Stimulated activated naive CD8-positive, alpha-beta T cell treated with anti-CD3 and anti-CD28 coated beads, Interleukin-15, Interleukin-2, amounts not matched to agents 100 U/mL and 50 U/mL, for 24 hours (primary cell): ENCODE data around the gene SCARB1.
"Not testable (repeated sequence)": the region's sequence is repeated elsewhere in the genome, so short reads cannot be mapped to it uniquely, and the experiment has no call there.

Experiments
- ATAC-seq: fragments of 150-1000 bp; cut with Tn5 transposase; one replicate; pipeline ENCODE4 v1.10.0; 2021
- DNase-seq: peaks from one replicate; pipeline ENCODE4 v3.0.0; 2021

SCARB1 gene, protein sequence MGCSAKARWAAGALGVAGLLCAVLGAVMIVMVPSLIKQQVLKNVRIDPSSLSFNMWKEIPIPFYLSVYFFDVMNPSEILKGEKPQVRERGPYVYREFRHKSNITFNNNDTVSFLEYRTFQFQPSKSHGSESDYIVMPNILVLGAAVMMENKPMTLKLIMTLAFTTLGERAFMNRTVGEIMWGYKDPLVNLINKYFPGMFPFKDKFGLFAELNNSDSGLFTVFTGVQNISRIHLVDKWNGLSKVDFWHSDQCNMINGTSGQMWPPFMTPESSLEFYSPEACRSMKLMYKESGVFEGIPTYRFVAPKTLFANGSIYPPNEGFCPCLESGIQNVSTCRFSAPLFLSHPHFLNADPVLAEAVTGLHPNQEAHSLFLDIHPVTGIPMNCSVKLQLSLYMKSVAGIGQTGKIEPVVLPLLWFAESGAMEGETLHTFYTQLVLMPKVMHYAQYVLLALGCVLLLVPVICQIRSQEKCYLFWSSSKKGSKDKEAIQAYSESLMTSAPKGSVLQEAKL

GRCh38 chr12:124863416-124864325, at the start of gene SCARB1:
TSS of gene SCARB1 (minus strand) at chr12:124863864. CDS start at chr12:124863720, 144 bp downstream.
- peak; percentile 88 for ATAC-seq
- peak; percentile 87 for DNase-seq

- ATAC-seq, DNase-seq: not testable (repeated sequence)
Observed at GRCh38 chr12:124912529-124913287, 49.0 kb upstream of the SCARB1 start.

DNA sequence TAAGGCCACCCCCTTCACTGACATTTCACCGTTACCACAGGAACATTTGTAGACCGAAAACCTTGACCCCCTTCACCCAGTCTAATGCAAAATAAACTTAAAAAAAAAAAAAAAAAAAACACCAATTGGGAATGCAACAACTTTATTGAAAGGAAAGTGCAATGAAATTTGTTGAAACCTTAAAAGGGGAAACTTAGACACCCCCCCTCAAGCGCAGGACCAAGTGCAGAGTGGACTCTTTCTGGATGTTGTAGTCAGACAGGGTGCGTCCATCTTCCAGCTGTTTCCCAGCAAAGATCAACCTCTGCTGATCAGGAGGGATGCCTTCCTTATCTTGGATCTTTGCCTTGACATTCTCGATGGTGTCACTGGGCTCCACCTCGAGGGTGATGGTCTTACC, 47.9 kb upstream of the SCARB1 start:
- ATAC-seq, DNase-seq: not testable (repeated sequence)

DNA sequence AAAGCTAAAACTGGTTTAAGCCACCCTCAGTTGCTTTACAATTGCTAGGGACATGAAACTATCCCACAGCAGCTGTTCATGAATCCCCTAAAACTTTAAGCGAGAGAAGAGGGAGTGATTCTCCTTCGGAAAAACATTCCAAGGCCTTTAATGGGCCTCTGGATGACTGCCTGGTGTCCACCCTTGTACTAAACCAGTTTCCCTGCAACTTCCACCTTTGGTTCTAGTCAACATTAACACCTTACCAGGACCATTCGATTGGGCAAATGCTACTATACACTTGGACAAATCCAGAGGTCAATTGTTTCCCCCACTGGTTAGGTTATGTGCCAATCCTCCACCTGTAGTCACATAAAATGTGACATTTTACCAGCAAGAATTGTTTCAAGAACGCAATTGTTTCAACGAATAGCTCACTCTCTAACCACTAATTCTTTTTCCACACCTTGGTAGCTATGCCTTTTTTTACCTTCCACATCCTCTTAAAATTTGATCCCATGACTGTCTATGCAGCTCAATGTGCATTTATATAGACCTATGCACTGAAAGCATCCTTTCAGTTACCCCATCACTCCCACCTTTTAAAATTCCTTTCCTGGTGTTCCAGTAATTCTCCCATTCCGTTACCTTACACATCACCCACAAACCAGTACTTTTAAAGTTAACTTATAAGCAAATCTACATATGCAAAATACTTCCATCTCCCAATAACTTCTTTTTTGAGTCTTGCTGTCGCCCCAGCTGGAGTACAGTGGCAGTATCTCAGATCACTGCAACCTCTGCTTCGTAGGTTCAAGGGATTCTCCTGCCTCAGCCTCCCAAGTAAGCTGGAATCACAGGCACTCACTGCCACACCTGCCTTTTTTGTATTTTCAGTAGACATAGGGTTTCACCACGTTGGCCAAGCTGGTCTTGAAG, 47.2 kb upstream of the SCARB1 start:
- DNase-seq: no peak
- ATAC-seq: no peak

- no peak for DNase-seq
- no peak for ATAC-seq
Observed at GRCh38 chr12:124909831-124910560, 46.3 kb upstream of the SCARB1 start.

DNA sequence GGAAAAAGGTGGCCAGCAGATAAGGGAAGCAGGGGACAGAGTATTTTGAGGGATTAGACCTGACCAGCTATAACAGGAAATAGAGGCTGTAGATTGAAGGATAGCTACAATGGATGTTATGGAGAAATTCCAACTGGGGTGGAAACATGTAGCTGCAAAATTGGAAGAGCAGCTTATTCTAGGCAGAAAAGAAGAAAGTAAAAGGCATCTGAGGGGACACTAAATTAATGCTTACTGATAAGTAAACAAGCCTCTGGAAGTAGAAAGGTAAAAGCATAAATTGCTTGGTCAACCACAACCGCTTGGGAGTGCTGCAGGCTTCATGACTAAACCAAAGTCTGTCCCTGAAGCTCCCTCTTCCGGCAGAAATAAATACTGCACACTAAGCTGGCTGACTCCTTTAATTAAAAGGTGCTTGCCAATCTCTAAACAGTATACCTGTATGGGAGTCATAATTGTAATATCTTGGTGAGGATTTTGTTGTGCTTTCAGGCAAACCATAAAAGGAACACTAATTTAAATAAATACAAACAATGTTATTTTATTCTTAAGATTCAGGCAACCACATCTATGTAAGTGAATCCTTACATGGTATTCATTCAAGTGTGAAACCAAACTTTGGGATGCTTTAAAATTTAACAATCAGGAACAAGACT, 43.1 kb upstream of the SCARB1 start:
- ATAC-seq (peak; percentile 84), DNase-seq (peak; percentile 90)

DNA sequence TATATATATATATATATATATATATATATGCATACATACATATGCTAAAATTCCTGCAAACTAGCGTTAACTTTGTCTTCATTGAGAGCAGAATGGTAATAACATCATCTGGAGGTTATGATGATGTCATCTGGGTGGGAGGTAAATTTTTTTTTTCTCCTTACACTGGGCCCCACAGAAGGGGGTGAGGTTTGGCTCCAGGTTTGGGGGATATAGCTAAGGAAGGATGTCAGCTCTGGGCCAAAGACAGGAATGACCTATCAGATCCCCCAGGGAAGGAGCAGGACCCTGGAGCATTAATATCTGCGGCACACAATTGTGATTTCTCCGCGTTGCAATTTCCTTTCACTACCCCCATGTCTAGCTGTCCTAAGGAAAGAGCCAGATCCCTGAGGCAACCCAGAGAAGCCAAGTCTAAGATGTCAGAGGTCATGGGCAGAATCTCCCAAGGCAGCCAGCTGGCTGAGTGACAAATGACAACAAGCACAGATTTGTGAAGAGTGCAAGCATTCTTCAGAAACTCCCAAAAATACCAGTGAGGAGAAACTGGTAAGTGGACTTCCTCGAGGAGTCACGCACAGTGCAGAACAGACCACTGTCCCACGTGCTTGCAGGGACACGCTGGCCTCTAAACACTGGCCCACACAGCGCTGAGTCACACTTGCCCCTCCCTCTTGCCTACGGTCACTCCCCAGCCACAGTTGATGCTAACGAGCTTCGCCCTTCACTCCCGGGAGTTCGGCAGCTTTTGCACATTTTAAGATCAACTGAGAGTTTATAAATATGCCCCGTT, 40.8 kb upstream of the SCARB1 start:
- ATAC-seq: no peak

GRCh38 chr12:124902916-124903315, 39.3 kb upstream of the SCARB1 start:
- DNase-seq (no peak), ATAC-seq (no peak)

More for the DNA sequence above, 40.8 kb upstream of the SCARB1 start:
- no peak for DNase-seq

DNA sequence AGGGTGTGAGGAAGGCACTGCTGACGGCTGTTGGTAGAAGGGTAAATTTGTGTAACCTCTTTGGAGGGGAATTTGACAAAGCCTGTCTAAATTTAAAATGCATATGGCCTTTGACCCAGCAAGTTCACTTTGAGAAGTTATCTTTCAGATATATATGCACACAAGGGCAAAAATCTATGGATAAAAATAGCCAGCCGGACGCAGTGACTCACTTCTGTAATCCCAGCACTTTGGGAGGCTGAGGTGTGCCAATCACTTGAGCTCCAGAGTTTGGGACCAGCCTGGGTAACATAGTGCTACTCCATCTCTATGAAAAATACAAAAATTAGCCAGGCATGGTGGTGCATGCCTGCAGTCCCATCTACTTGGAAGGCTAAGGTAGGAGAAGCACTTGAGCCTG, 37.3 kb upstream of the SCARB1 start:
- no peak for DNase-seq
- no peak for ATAC-seq

DNA sequence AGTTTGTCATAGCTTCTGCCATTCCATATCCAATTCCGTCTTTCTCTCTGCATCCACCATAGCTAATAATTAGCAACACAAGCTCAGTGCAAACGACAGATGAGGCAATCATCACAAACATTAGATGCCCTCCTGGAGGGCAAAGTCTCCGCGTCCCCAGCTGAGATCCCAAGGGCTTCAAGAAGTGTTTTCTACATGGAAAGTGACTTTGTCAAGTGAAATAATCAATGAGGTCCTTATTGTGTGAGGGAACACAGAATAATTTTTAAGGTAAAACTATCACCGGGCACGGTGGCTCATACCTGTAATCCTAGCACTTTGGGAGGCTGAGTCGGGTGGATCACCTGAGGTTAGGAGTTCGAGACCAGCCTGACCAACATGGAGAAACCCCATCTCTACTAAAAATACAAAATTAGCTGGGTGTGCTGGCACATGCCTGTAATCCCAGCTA, 36.7 kb upstream of the SCARB1 start:
- not testable (repeated sequence) for DNase-seq, ATAC-seq

DNA sequence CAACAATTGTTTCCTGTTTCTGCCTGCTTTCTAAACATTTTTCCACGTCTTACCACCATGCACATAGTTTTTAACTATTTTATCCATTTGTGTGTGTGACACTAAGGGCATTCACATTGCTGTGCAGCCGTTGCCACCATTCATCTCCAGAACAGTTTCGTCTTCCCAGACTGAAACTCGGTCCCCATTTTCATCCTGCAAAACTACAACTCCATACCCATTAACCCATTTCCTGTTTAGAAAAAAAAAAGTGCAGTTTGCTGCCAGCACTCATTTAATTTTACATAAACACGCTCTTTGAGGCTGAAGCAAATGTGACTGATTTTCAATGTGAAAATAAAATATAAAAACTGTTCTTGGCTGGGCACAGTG, 35.2 kb upstream of the SCARB1 start:
- DNase-seq: no peak
- ATAC-seq: no peak

- ATAC-seq: peak; percentile 85
- peak; percentile 76 for DNase-seq
Observed at GRCh38 chr12:124898200-124898922, 34.7 kb upstream of the SCARB1 start.

- no peak for ATAC-seq
Observed at GRCh38 chr12:124896461-124896860, 32.8 kb upstream of the SCARB1 start.

DNA sequence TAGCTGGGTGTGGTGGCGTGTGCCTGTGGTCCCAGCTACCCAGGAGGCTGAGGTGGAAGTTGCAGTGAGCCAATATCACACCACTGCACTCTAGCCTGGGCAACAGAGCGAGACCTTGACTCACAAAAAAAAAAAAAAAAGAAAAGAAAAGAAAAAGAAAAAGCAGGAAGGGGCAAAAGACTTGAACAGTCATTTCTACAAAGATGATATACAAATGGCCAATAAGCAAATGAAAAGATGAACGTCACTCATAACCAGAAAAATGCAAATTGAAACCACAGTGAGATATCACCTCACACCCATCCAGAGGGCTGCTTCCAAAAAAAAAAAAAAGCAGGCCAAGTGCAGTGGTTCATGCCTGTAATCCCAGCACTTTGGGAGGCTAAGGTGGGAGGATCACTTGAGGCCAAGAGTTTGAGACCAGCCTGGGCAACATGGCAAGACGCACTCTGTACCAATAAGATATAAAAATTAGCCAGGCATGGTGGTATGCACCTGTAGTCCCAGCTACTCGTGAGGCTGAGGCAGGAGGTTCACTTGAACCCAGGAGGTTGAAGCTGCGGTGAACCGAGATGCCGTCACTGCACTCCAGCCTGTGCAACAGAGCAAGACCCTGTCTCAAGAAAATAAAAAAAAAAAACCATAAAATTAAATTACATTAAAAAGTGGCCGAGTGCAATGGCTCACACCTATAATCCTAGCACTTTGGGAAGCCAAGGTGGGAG, 30.3 kb upstream of the SCARB1 start:
- DNase-seq (no peak), ATAC-seq (peak; percentile 45)

More at GRCh38 chr12:124896461-124896860, 32.8 kb upstream of the SCARB1 start:
- no peak for DNase-seq

- no peak for DNase-seq
- ATAC-seq: no peak
Observed at GRCh38 chr12:124888260-124888659, 24.6 kb upstream of the SCARB1 start.

- ATAC-seq: not testable (repeated sequence)
Observed at GRCh38 chr12:124887766-124888165, 24.1 kb upstream of the SCARB1 start.

More at GRCh38 chr12:124887766-124888165, 24.1 kb upstream of the SCARB1 start:
- not testable (repeated sequence) for DNase-seq
